ENCODE measurements around the gene TMX4.

The TMX4 gene

GRCh38 chr20:8005575-8006366, 13.8 kb downstream of the TMX4 start:
- no peak overlapping the region for H3K4me2 ChIP-seq
- H3K27me3 ChIP-seq (ENCODE audit: insufficient read depth, low read depth): no peaks in the 10 kb centered on the region
- H3K27ac ChIP-seq: no peak overlapping the region
- no peaks in the 10 kb centered on the region for H3K4me1 ChIP-seq (ENCODE audit: low read depth, poor library complexity, severe bottlenecking)
- no peaks in the 10 kb centered on the region for H3K79me2 ChIP-seq (ENCODE audit: insufficient read depth, low read depth)
- TF ChIP-seq CTCF (conservative IDR thresholded peaks at IDR 0.05; ENCODE audit: low read depth, low read length): no peak
- H3K36me3 ChIP-seq (ENCODE audit: insufficient read depth): no peaks in the 10 kb centered on the region
- no peaks in the 10 kb centered on the region for H4K20me1 ChIP-seq (ENCODE audit: insufficient read depth)
- no peak overlapping the region for H3K4me3 ChIP-seq (IDR thresholded peaks at IDR 0.05; ENCODE audit: insufficient read depth, low read depth, low read length)
- no peak overlapping the region for H2AFZ ChIP-seq (ENCODE audit: low read depth)
- no peak overlapping the region for H3K9ac ChIP-seq

GRCh38 chr20:8005033-8005432, 14.5 kb downstream of the TMX4 start:
- Histone ChIP-seq H3K4me3 (IDR thresholded peaks at IDR 0.05; ENCODE audit: insufficient read depth, low read depth, low read length) (no peak overlapping the region), H3K79me2 (ENCODE audit: insufficient read depth, low read depth) (no peaks in the 10 kb centered on the region), H3K27me3 (ENCODE audit: insufficient read depth, low read depth) (no peaks in the 10 kb centered on the region), H3K27ac (no peak overlapping the region), H3K4me1 (ENCODE audit: low read depth, poor library complexity, severe bottlenecking) (no peaks in the 10 kb centered on the region), H2AFZ (ENCODE audit: low read depth) (no peak overlapping the region), H3K9ac (no peak overlapping the region), H3K36me3 (ENCODE audit: insufficient read depth) (no peaks in the 10 kb centered on the region), H4K20me1 (ENCODE audit: insufficient read depth) (no peaks in the 10 kb centered on the region), H3K4me2 (no peak overlapping the region)
- TF ChIP-seq CTCF (conservative IDR thresholded peaks at IDR 0.05; ENCODE audit: low read depth, low read length): no peak

- no peak overlapping the region for H3K9ac ChIP-seq
- TF ChIP-seq CTCF (conservative IDR thresholded peaks at IDR 0.05; ENCODE audit: low read depth, low read length): no peak
- no peaks in the 10 kb centered on the region for H3K4me1 ChIP-seq (ENCODE audit: low read depth, poor library complexity, severe bottlenecking)
- H3K79me2 ChIP-seq (ENCODE audit: insufficient read depth, low read depth): no peaks in the 10 kb centered on the region
- no peak overlapping the region for H3K4me2 ChIP-seq
- H2AFZ ChIP-seq (ENCODE audit: low read depth): no peak overlapping the region
- H3K4me3 ChIP-seq (IDR thresholded peaks at IDR 0.05; ENCODE audit: insufficient read depth, low read depth, low read length): no peak overlapping the region
- H4K20me1 ChIP-seq (ENCODE audit: insufficient read depth): no peaks in the 10 kb centered on the region
- no peaks in the 10 kb centered on the region for H3K36me3 ChIP-seq (ENCODE audit: insufficient read depth)
- no peak overlapping the region for H3K27ac ChIP-seq
- no peaks in the 10 kb centered on the region for H3K27me3 ChIP-seq (ENCODE audit: insufficient read depth, low read depth)
These were observed 17.5 kb downstream of the TMX4 start for GRCh38 chr20:8002056-8002455.

- Histone ChIP-seq H3K27me3 (ENCODE audit: insufficient read depth, low read depth) (no peaks in the 10 kb centered on the region), H3K4me1 (ENCODE audit: low read depth, poor library complexity, severe bottlenecking) (no peaks in the 10 kb centered on the region), H3K36me3 (ENCODE audit: insufficient read depth) (no peaks in the 10 kb centered on the region), H2AFZ (ENCODE audit: low read depth) (no peak overlapping the region), H4K20me1 (ENCODE audit: insufficient read depth) (no peaks in the 10 kb centered on the region), H3K9ac (no peak overlapping the region), H3K79me2 (ENCODE audit: insufficient read depth, low read depth) (no peaks in the 10 kb centered on the region), H3K4me3 (IDR thresholded peaks at IDR 0.05; ENCODE audit: insufficient read depth, low read depth, low read length) (no peak overlapping the region), H3K4me2 (no peak overlapping the region), H3K27ac (no peak overlapping the region)
- TF ChIP-seq CTCF (conservative IDR thresholded peaks at IDR 0.05; ENCODE audit: low read depth, low read length): no peak
These were observed 18.8 kb downstream of the TMX4 start for GRCh38 chr20:8000796-8001195.
